ENCODE measurements around the gene PAXIP1. TPM values are rescaled to one million over a fixed set of nuclear protein-coding genes. Genes with fewer than 3 reads are reported as not detected.

Gene PAXIP1
- total RNA-seq, 1 donor from 2014 or later: 5.0 TPM

- Histone ChIP-seq H3K4me3 (ENCODE audit: low read depth, low read length) (no peak overlapping the region), H3K36me3 (ENCODE audit: control insufficient read depth, insufficient read depth, low read length) (no peaks in the 10 kb centered on the region), H3K27me3 (ENCODE audit: control insufficient read depth, insufficient read depth, low read length) (no peaks in the 10 kb centered on the region)
- DNase-seq (ENCODE audit: low read depth): no peak
- FAIRE-seq: no peak
- TF ChIP-seq CTCF (IDR thresholded peaks at IDR 0.05; ENCODE audit: insufficient read depth, low read length, severe bottlenecking): no peak
Measured at GRCh38 chr7:154905146-154905545, 97.8 kb downstream of the PAXIP1 start.

GRCh38 chr7:154903083-154903731 lies 99.7 kb downstream of the PAXIP1 start:
- no peak for DNase-seq (ENCODE audit: low read depth)
- FAIRE-seq: no peak
- H3K36me3 ChIP-seq (ENCODE audit: control insufficient read depth, insufficient read depth, low read length): no peaks in the 10 kb centered on the region
- no peaks in the 10 kb centered on the region for H3K27me3 ChIP-seq (ENCODE audit: control insufficient read depth, insufficient read depth, low read length)
- H3K4me3 ChIP-seq (ENCODE audit: low read depth, low read length): no peak overlapping the region
- no peak for TF ChIP-seq CTCF (IDR thresholded peaks at IDR 0.05; ENCODE audit: insufficient read depth, low read length, severe bottlenecking)

- Histone ChIP-seq H3K36me3 (ENCODE audit: control insufficient read depth, insufficient read depth, low read length) (no peaks in the 10 kb centered on the region), H3K4me3 (ENCODE audit: low read depth, low read length) (no peak overlapping the region), H3K27me3 (ENCODE audit: control insufficient read depth, insufficient read depth, low read length) (no peaks in the 10 kb centered on the region)
- FAIRE-seq (no peak), DNase-seq (ENCODE audit: low read depth) (no peak)
- TF ChIP-seq CTCF (IDR thresholded peaks at IDR 0.05; ENCODE audit: insufficient read depth, low read length, severe bottlenecking): no peak
Measured at GRCh38 chr7:154902600-154903082, 100.3 kb downstream of the PAXIP1 start.

GRCh38 chr7:154899862-154900261 lies 103.1 kb downstream of the PAXIP1 start:
- no peak overlapping the region for H3K4me3 ChIP-seq (ENCODE audit: low read depth, low read length)
- no peaks in the 10 kb centered on the region for H3K36me3 ChIP-seq (ENCODE audit: control insufficient read depth, insufficient read depth, low read length)
- no peak for TF ChIP-seq CTCF (IDR thresholded peaks at IDR 0.05; ENCODE audit: insufficient read depth, low read length, severe bottlenecking)
- FAIRE-seq: no peak
- no peak for DNase-seq (ENCODE audit: low read depth)
- no peaks in the 10 kb centered on the region for H3K27me3 ChIP-seq (ENCODE audit: control insufficient read depth, insufficient read depth, low read length)

GRCh38 chr7:154898973-154899855 lies 103.7 kb downstream of the PAXIP1 start:
- Histone ChIP-seq H3K36me3 (ENCODE audit: control insufficient read depth, insufficient read depth, low read length) (no peaks in the 10 kb centered on the region), H3K4me3 (ENCODE audit: low read depth, low read length) (no peak overlapping the region), H3K27me3 (ENCODE audit: control insufficient read depth, insufficient read depth, low read length) (no peaks in the 10 kb centered on the region)
- no peak for DNase-seq (ENCODE audit: low read depth)
- no peak for FAIRE-seq
- TF ChIP-seq CTCF (IDR thresholded peaks at IDR 0.05; ENCODE audit: insufficient read depth, low read length, severe bottlenecking): no peak
